ENCODE results near the gene CELF1. TPM values are rescaled to one million over a fixed set of nuclear protein-coding genes. Genes with fewer than 3 reads are reported as not detected.

CELF1 gene
- total and polyA plus RNA-seq, 9 of the 15 experiments (the other 6 are each of a cell fraction or from before 2014, with no cell fraction given) = 11.3 to 142 (median 77.4) TPM

DNA sequence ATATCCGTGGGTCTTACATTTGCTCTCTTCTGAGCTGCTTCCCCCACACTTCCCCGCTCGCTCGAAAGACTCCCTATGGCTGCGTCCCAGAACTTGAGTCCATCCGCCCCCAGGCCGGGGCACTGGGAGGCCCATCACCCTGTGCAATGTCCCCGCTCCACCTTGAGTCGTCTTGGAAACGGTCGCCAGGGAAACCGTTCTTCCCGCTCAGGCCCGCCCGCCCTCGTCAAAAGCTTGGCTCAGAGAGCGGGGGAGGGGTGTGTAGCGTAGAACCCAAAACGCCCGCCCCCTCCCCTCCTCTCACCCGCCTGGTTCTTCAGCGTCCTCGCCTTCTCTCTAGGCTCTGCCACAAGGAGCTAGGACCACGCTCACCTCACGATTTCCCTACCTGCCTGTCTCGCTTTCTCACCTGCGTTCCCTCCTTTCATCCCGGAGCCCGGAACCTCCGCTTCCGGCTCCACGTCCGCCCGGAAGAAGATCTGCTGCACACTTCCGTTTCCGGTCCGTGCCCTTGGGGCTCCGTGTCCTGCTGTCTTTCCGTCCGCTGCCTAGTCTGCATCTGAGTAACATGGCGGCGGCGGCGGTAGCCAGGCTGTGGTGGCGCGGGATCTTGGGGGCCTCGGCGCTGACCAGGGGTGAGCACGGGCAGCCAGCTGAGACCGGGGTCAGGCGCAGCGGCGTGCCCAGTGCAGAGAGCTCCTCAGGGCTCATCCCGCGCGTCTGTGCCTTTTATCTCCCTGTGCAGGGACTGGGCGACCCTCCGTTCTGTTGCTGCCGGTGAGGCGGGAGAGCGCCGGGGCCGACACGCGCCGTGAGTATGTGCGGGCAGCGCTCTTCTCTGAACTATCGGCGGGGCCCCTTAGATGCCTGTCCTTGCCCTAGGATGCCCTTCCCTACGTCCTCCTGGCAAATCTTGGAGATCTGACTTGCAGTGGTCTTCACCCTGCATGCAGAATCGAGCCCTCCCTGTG lies 25.9 kb upstream of the CELF1 start, which contains the start of the genes KBTBD4 and NDUFS3 (continued):
- TF ChIP-seq, protein P1, sequence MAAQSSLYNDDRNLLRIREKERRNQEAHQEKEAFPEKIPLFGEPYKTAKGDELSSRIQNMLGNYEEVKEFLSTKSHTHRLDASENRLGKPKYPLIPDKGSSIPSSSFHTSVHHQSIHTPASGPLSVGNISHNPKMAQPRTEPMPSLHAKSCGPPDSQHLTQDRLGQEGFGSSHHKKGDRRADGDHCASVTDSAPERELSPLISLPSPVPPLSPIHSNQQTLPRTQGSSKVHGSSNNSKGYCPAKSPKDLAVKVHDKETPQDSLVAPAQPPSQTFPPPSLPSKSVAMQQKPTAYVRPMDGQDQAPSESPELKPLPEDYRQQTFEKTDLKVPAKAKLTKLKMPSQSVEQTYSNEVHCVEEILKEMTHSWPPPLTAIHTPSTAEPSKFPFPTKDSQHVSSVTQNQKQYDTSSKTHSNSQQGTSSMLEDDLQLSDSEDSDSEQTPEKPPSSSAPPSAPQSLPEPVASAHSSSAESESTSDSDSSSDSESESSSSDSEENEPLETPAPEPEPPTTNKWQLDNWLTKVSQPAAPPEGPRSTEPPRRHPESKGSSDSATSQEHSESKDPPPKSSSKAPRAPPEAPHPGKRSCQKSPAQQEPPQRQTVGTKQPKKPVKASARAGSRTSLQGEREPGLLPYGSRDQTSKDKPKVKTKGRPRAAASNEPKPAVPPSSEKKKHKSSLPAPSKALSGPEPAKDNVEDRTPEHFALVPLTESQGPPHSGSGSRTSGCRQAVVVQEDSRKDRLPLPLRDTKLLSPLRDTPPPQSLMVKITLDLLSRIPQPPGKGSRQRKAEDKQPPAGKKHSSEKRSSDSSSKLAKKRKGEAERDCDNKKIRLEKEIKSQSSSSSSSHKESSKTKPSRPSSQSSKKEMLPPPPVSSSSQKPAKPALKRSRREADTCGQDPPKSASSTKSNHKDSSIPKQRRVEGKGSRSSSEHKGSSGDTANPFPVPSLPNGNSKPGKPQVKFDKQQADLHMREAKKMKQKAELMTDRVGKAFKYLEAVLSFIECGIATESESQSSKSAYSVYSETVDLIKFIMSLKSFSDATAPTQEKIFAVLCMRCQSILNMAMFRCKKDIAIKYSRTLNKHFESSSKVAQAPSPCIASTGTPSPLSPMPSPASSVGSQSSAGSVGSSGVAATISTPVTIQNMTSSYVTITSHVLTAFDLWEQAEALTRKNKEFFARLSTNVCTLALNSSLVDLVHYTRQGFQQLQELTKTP (IDR thresholded peaks at IDR 0.05; ENCODE audit: low read depth in 1 of 2, partially characterized antibody in 2 of 2) = peak; percentile 65 to 96
- TF ChIP-seq ILF3 (IDR thresholded peaks at IDR 0.05; ENCODE audit: borderline replicate concordance) (no peak; the same call in 1 of the 2 replicates), STAT5A (IDR thresholded peaks at IDR 0.05; ENCODE audit: borderline replicate concordance, low read length) (peak; percentile 54; the same call in 1 of the 2 replicates), SREBF2 (CRISPR knock-in tag; IDR thresholded peaks at IDR 0.05) (no peak), SMARCA5 (IDR thresholded peaks at IDR 0.05) (peak; percentile 82), MTA3 (IDR thresholded peaks at IDR 0.05; ENCODE audit: borderline replicate concordance) (peak; percentile 94), ZNF445 (CRISPR knock-in tag; IDR thresholded peaks at IDR 0.05; ENCODE audit: low read depth) (no peak), PML (IDR thresholded peaks at IDR 0.05; ENCODE audit: low read length) (peak; percentile 39), SUPT5H (IDR thresholded peaks at IDR 0.05) (peak; percentile 93), MYC (IDR thresholded peaks at IDR 0.05; ENCODE audit: low read depth, low read length) (peak; percentile 80), MYC (CRISPR knock-in tag; IDR thresholded peaks at IDR 0.05; ENCODE audit: borderline replicate concordance, low read depth) (peak; percentile 55; the same call in 1 of the 2 replicates), SMARCA4 (IDR thresholded peaks at IDR 0.05) (0 out of 2 replicates have a peak, but pooled peaks have one; percentile 42), SP1 (CRISPR knock-in tag; IDR thresholded peaks at IDR 0.05) (peak; percentile 96), TEAD2 (tag; IDR thresholded peaks at IDR 0.05) (no peak), CBX5 (IDR thresholded peaks at IDR 0.05; ENCODE audit: borderline replicate concordance, low read depth) (no peak)
- TF ChIP-seq, protein P2, sequence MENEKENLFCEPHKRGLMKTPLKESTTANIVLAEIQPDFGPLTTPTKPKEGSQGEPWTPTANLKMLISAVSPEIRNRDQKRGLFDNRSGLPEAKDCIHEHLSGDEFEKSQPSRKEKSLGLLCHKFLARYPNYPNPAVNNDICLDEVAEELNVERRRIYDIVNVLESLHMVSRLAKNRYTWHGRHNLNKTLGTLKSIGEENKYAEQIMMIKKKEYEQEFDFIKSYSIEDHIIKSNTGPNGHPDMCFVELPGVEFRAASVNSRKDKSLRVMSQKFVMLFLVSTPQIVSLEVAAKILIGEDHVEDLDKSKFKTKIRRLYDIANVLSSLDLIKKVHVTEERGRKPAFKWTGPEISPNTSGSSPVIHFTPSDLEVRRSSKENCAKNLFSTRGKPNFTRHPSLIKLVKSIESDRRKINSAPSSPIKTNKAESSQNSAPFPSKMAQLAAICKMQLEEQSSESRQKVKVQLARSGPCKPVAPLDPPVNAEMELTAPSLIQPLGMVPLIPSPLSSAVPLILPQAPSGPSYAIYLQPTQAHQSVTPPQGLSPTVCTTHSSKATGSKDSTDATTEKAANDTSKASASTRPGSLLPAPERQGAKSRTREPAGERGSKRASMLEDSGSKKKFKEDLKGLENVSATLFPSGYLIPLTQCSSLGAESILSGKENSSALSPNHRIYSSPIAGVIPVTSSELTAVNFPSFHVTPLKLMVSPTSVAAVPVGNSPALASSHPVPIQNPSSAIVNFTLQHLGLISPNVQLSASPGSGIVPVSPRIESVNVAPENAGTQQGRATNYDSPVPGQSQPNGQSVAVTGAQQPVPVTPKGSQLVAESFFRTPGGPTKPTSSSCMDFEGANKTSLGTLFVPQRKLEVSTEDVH (IDR thresholded peaks at IDR 0.05; ENCODE audit: low read depth, partially characterized antibody) = peak; percentile 99
- TF ChIP-seq, protein P3, sequence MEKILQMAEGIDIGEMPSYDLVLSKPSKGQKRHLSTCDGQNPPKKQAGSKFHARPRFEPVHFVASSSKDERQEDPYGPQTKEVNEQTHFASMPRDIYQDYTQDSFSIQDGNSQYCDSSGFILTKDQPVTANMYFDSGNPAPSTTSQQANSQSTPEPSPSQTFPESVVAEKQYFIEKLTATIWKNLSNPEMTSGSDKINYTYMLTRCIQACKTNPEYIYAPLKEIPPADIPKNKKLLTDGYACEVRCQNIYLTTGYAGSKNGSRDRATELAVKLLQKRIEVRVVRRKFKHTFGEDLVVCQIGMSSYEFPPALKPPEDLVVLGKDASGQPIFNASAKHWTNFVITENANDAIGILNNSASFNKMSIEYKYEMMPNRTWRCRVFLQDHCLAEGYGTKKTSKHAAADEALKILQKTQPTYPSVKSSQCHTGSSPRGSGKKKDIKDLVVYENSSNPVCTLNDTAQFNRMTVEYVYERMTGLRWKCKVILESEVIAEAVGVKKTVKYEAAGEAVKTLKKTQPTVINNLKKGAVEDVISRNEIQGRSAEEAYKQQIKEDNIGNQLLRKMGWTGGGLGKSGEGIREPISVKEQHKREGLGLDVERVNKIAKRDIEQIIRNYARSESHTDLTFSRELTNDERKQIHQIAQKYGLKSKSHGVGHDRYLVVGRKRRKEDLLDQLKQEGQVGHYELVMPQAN (IDR thresholded peaks at IDR 0.05; ENCODE audit: borderline replicate concordance) = peak; percentile 94
